ENCODE measurements around the gene PEAK1. TPM values are rescaled to one million over a fixed set of nuclear protein-coding genes. Genes with fewer than 3 reads are reported as not detected.

Gene PEAK1
- total RNA-seq, 2 donors from 2014 or later: 44.2 to 59.8 TPM

- peaks cover 0 to 26% of the 10 kb centered on the region in 2 donors for H3K4me1 ChIP-seq
- peaks cover 15% of the 10 kb centered on the region for H3K36me3 ChIP-seq
- H3K4me3 ChIP-seq: no peak overlapping the region
- no peak for DNase-seq (ENCODE audit: low spot score)
- H3K27ac ChIP-seq: no peak overlapping the region
- no peak for TF ChIP-seq CTCF (IDR thresholded peaks at IDR 0.05)
- no peaks in the 10 kb centered on the region for H3K27me3 ChIP-seq
- H3K9me3 ChIP-seq: no peaks in the 10 kb centered on the region
These were observed 304.7 kb downstream of the PEAK1 start for GRCh38 chr15:77115179-77115578.

- no peak for TF ChIP-seq CTCF (IDR thresholded peaks at IDR 0.05)
- Histone ChIP-seq H3K4me1 (peaks cover 0 to 16% of the 10 kb centered on the region in 2 donors), H3K27me3 (no peaks in the 10 kb centered on the region), H3K27ac (no peak overlapping the region), H3K4me3 (no peak overlapping the region), H3K9me3 (no peaks in the 10 kb centered on the region), H3K36me3 (peaks cover 15% of the 10 kb centered on the region)
- DNase-seq (ENCODE audit: low spot score): no peak
These were observed 306.9 kb downstream of the PEAK1 start for GRCh38 chr15:77112838-77113504.

GRCh38 chr15:77111789-77112188, 308.1 kb downstream of the PEAK1 start:
- no peak for DNase-seq (ENCODE audit: low spot score)
- H3K27me3 ChIP-seq: no peaks in the 10 kb centered on the region
- no peak for TF ChIP-seq CTCF (IDR thresholded peaks at IDR 0.05)

GRCh38 chr15:77107531-77108355, 312.2 kb downstream of the PEAK1 start:
- Histone ChIP-seq H3K4me3 (no peak overlapping the region), H3K4me1 (peaks cover 0 to 37% of the 10 kb centered on the region in 2 donors), H3K36me3 (no peaks in the 10 kb centered on the region), H3K27me3 (no peaks in the 10 kb centered on the region), H3K27ac (peak overlapping the region in 1 of 2 donors; percentile 7), H3K9me3 (no peaks in the 10 kb centered on the region)
- TF ChIP-seq CTCF (IDR thresholded peaks at IDR 0.05): peak; percentile 39 to 72
- peak; percentile 63 for DNase-seq (ENCODE audit: low spot score)

More at GRCh38 chr15:77111789-77112188, 308.1 kb downstream of the PEAK1 start:
- Histone ChIP-seq H3K4me1 (peaks cover 0 to 27% of the 10 kb centered on the region in 2 donors), H3K27ac (no peak overlapping the region), H3K36me3 (peaks cover 15% of the 10 kb centered on the region), H3K4me3 (no peak overlapping the region), H3K9me3 (no peaks in the 10 kb centered on the region)

GRCh38 chr15:77107068-77107467, 312.8 kb downstream of the PEAK1 start:
- no peak overlapping the region for H3K4me3 ChIP-seq
- H3K27me3 ChIP-seq: no peaks in the 10 kb centered on the region
- H3K4me1 ChIP-seq: peaks cover 0 to 32% of the 10 kb centered on the region in 2 donors
- DNase-seq (ENCODE audit: low spot score): no peak
- H3K36me3 ChIP-seq: no peaks in the 10 kb centered on the region
- H3K9me3 ChIP-seq: no peaks in the 10 kb centered on the region
- TF ChIP-seq CTCF (IDR thresholded peaks at IDR 0.05): no peak
- H3K27ac ChIP-seq: peak overlapping the region; percentile 13 to 24
